GM12878 (cell line): Measurements from ENCODE around the gene RORC.

Experiments used
- BRCA1 ChIP-seq: IDR thresholded peaks from 2 replicates; pipeline ENCODE4 v1.6.1; 2011; ENCODE audit warnings: low read depth, low read length, improper control_type of control experiment
- CHD2 ChIP-seq: IDR thresholded peaks from 2 replicates; pipeline ENCODE4 v1.6.1; 2011; ENCODE audit warnings: low read depth, low read length, improper control_type of control experiment, borderline replicate concordance
- CTCF ChIP-seq, 3 experiments: IDR thresholded peaks in 2 of 3; conservative IDR thresholded peaks in 1 of 3; 2 replicates each; pipeline ENCODE4 v1.5.1; 2011; ENCODE audit warnings: low read depth in 3 of 3, low read length in 3 of 3, mild to moderate bottlenecking in 3 of 3, control low read depth in 2 of 3, moderate library complexity in 2 of 3, inconsistent platforms in 1 of 3, mixed read lengths in 1 of 3; ENCODE audit not compliant: control insufficient read depth in 2 of 3, insufficient read depth in 1 of 3; ENCODE audit errors: extremely low read depth in 1 of 3
- PML ChIP-seq: IDR thresholded peaks from 2 replicates; pipeline ENCODE4 v1.6.1; 2012; ENCODE audit warnings: low read length, inconsistent platforms
- POLR2AphosphoS5 ChIP-seq: IDR thresholded peaks from 2 replicates; pipeline ENCODE4 v1.6.1; 2011; ENCODE audit warnings: mild to moderate bottlenecking, low read length, inconsistent platforms
- POU2F2 ChIP-seq: IDR thresholded peaks from 3 replicates; pipeline ENCODE4 v1.6.1; 2011; ENCODE audit warnings: low read depth, mild to moderate bottlenecking, low read length, borderline replicate concordance
- SKIL ChIP-seq: fragments of 450-650 bp; IDR thresholded peaks from 2 replicates; pipeline ENCODE4 v1.6.1; 2017; ENCODE audit warnings: mild to moderate bottlenecking, low read depth, inconsistent platforms; ENCODE audit not compliant: poor library complexity, severe bottlenecking
- STAT3 ChIP-seq: IDR thresholded peaks from 2 replicates; pipeline ENCODE4 v1.6.1; 2011; ENCODE audit warnings: low read depth, low read length, improper control_type of control experiment
- TBL1XR1 ChIP-seq: IDR thresholded peaks from 2 replicates; pipeline ENCODE4 v1.6.1; 2012; ENCODE audit warnings: low read depth, low read length, improper control_type of control experiment
- YY1 ChIP-seq: IDR thresholded peaks from 2 replicates; pipeline ENCODE4 v1.6.1; 2011; ENCODE audit warnings: low read depth, mild to moderate bottlenecking, low read length
- ZBTB33 ChIP-seq: fragments of 450-650 bp; IDR thresholded peaks from 2 replicates; pipeline ENCODE4 v1.6.1; 2017; ENCODE audit warnings: mild to moderate bottlenecking

GRCh38 chr1:151843398-151843797, 11.8 kb upstream of the RORC start:
- TF ChIP-seq PML, result no peak
- no peak for TF ChIP-seq POLR2AphosphoS5
- no peak for TF ChIP-seq CHD2
- no peak for TF ChIP-seq SKIL
- no peak for TF ChIP-seq STAT3
- TF ChIP-seq CTCF (IDR thresholded peaks at IDR 0.05 in 2 of 3, conservative IDR thresholded peaks at IDR 0.05 in 1 of 3; ENCODE audit: control insufficient read depth in 2 of 3, extremely low read depth in 1 of 3, insufficient read depth in 1 of 3, low read depth in 3 of 3, low read length in 3 of 3), result no peak
- TF ChIP-seq YY1, result no peak
- TF ChIP-seq POU2F2, result no peak
- TF ChIP-seq BRCA1, result no peak
- no peak for TF ChIP-seq ZBTB33
- TF ChIP-seq TBL1XR1, result no peak
